ENCODE data around the gene MIR17HG. TPM values are rescaled to one million over a fixed set of nuclear protein-coding genes. Genes with fewer than 3 reads are reported as not detected.

Gene MIR17HG
- total RNA-seq (2022) (3.1 and 8.1 TPM in 2 replicates), Bru-seq, nascent RNA (percentile 98 among the genes with signal in this experiment), BruChase-seq, experiment 1, labeled RNA remaining after a 6-hour chase (percentile 36 among the genes with signal in this experiment), BruChase-seq, experiment 2, labeled RNA remaining after a 2-hour chase (percentile 46 among the genes with signal in this experiment)
- long read RNA-seq: 0 reads

GRCh38 chr13:91347202-91347995 is at the start of gene MIR17HG:
TSS of gene MIR17HG (plus strand) at chr13:91347687.
- peak; percentile 89 for DNase-seq (ENCODE audit: unreplicated experiment)
- peaks cover 19% of the 10 kb centered on the region for H3K4me1 Mint-ChIP-seq (ENCODE audit: insufficient read depth, unreplicated experiment)
- no TSS peak for BruUV-seq (replicated peaks)
- H3K9me3 Mint-ChIP-seq (ENCODE audit: unreplicated experiment): no peaks in the 10 kb centered on the region
- TF ChIP-seq, protein P1, sequence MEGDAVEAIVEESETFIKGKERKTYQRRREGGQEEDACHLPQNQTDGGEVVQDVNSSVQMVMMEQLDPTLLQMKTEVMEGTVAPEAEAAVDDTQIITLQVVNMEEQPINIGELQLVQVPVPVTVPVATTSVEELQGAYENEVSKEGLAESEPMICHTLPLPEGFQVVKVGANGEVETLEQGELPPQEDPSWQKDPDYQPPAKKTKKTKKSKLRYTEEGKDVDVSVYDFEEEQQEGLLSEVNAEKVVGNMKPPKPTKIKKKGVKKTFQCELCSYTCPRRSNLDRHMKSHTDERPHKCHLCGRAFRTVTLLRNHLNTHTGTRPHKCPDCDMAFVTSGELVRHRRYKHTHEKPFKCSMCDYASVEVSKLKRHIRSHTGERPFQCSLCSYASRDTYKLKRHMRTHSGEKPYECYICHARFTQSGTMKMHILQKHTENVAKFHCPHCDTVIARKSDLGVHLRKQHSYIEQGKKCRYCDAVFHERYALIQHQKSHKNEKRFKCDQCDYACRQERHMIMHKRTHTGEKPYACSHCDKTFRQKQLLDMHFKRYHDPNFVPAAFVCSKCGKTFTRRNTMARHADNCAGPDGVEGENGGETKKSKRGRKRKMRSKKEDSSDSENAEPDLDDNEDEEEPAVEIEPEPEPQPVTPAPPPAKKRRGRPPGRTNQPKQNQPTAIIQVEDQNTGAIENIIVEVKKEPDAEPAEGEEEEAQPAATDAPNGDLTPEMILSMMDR (IDR thresholded peaks at IDR 0.05; ENCODE audit: unreplicated experiment): no peak
- intact Hi-C loops (cut with micrococcal nuclease): loop anchor here (2.0 to 5.0 kb wide), 2 partner anchors 35 to 215 kb away; no protein-coding TSS in a partner anchor
- ChIA-PET POLR2A (interaction anchor here (0.6 to 1.4 kb wide), 4 partner anchors 10 to 213 kb away, joined by 3 to 4 read pairs (median 4); no protein-coding TSS in a partner anchor), CTCF (interaction anchor here (0.7 kb wide), 1 partner anchor 360 kb away, joined by 3 read pairs; no protein-coding TSS in a partner anchor)
- peaks cover 23% of the 10 kb centered on the region for H3K27me3 Mint-ChIP-seq (ENCODE audit: insufficient read depth, unreplicated experiment)
- peak within 1 kb of the TSS; percentile 92 for H3K4me3 Mint-ChIP-seq (ENCODE audit: unreplicated experiment)
- H3K36me3 Mint-ChIP-seq (ENCODE audit: insufficient read depth, unreplicated experiment): peaks cover 35% of the 10 kb centered on the region
- peak within 1 kb of the TSS; percentile 46 for H3K27ac Mint-ChIP-seq (ENCODE audit: low read depth, unreplicated experiment)

- POLR2A ChIA-PET: interaction anchor here (0.6 kb wide), 1 partner anchor 523 kb away, joined by 4 read pairs; no protein-coding TSS in a partner anchor
- peaks cover 90% of the 10 kb centered on the region for H3K27me3 Mint-ChIP-seq (ENCODE audit: insufficient read depth, unreplicated experiment)
- CTCF ChIA-PET: interaction anchor here (0.6 kb wide), 1 partner anchor 79 kb away, joined by 3 read pairs; no protein-coding TSS in a partner anchor
- no peak overlapping the region for H3K27ac Mint-ChIP-seq (ENCODE audit: low read depth, unreplicated experiment)
- TF ChIP-seq, protein P1 (IDR thresholded peaks at IDR 0.05; ENCODE audit: unreplicated experiment): no peak
- intact Hi-C loops (cut with micrococcal nuclease): no loop called here
- H3K4me3 Mint-ChIP-seq (ENCODE audit: unreplicated experiment): no peak overlapping the region
- no TSS peak for BruUV-seq (replicated peaks)
- H3K36me3 Mint-ChIP-seq (ENCODE audit: insufficient read depth, unreplicated experiment): no peaks in the 10 kb centered on the region
- DNase-seq (ENCODE audit: unreplicated experiment): no peak
- no peaks in the 10 kb centered on the region for H3K4me1 Mint-ChIP-seq (ENCODE audit: insufficient read depth, unreplicated experiment)
- no peaks in the 10 kb centered on the region for H3K9me3 Mint-ChIP-seq (ENCODE audit: unreplicated experiment)
Observed at GRCh38 chr13:91298060-91298459, 49.4 kb upstream of the MIR17HG start.

- TF ChIP-seq, protein P1 (IDR thresholded peaks at IDR 0.05; ENCODE audit: unreplicated experiment): no peak
Observed at GRCh38 chr13:91302111-91302510, 45.4 kb upstream of the MIR17HG start.

DNA sequence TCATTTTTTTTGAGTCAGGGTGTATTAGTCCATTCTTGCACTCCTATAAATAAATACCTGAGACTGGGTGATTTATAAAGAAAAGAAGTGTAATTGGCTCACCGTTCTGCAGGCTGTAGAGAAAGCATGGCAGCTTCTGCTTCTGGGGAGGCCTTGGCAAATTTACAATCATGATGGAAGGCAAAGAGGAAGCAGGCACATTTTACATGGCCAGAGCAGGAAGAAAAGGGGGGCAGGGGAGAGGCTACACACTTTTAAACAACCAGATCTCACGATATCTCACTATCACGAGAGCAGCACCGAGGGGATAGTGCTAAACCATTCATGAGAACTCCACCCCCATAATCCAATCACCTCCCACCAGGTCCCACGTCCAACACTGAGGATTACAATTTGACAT is 44.5 kb upstream of the MIR17HG start:
- CTCF ChIA-PET: no interaction called here

More at GRCh38 chr13:91302111-91302510, 45.4 kb upstream of the MIR17HG start:
- Mint-ChIP-seq H3K4me1 (ENCODE audit: insufficient read depth, unreplicated experiment) (no peaks in the 10 kb centered on the region), H3K4me3 (ENCODE audit: unreplicated experiment) (no peak overlapping the region), H3K27ac (ENCODE audit: low read depth, unreplicated experiment) (no peak overlapping the region), H3K9me3 (ENCODE audit: unreplicated experiment) (no peaks in the 10 kb centered on the region), H3K27me3 (ENCODE audit: insufficient read depth, unreplicated experiment) (peaks cover 71% of the 10 kb centered on the region), H3K36me3 (ENCODE audit: insufficient read depth, unreplicated experiment) (no peaks in the 10 kb centered on the region)
- CTCF ChIA-PET: interaction anchor here (0.8 to 1.1 kb wide), 2 partner anchors 18 to 423 kb away, joined by 4 read pairs; no protein-coding TSS in a partner anchor
- no TSS peak for BruUV-seq (replicated peaks)
- intact Hi-C loops (cut with micrococcal nuclease): no loop called here
- DNase-seq (ENCODE audit: unreplicated experiment): no peak
- POLR2A ChIA-PET: no interaction called here

More for the DNA sequence above, 44.5 kb upstream of the MIR17HG start:
- H3K4me3 Mint-ChIP-seq (ENCODE audit: unreplicated experiment): no peak overlapping the region
- intact Hi-C loops (cut with micrococcal nuclease): no loop called here
- peaks cover 72% of the 10 kb centered on the region for H3K27me3 Mint-ChIP-seq (ENCODE audit: insufficient read depth, unreplicated experiment)
- no peaks in the 10 kb centered on the region for H3K4me1 Mint-ChIP-seq (ENCODE audit: insufficient read depth, unreplicated experiment)
- no peak overlapping the region for H3K27ac Mint-ChIP-seq (ENCODE audit: low read depth, unreplicated experiment)
- no peaks in the 10 kb centered on the region for H3K9me3 Mint-ChIP-seq (ENCODE audit: unreplicated experiment)
- DNase-seq (ENCODE audit: unreplicated experiment): no peak
- TF ChIP-seq, protein P1 (IDR thresholded peaks at IDR 0.05; ENCODE audit: unreplicated experiment): no peak
- POLR2A ChIA-PET: no interaction called here
- H3K36me3 Mint-ChIP-seq (ENCODE audit: insufficient read depth, unreplicated experiment): no peaks in the 10 kb centered on the region
- no TSS peak for BruUV-seq (replicated peaks)

Measured in MCF 10A (cell line).